GM23338 (cell line): ENCODE data around the gene MOCOS. TPM values are rescaled to one million over a fixed set of nuclear protein-coding genes. Genes with fewer than 3 reads are reported as not detected.

ENCODE experiments used
- ATAC-seq: fragments of 200-7000 bp; cut with Tn5 transposase; 3 replicates; pipeline ENCODE4 v1.9.1; 2020
- DNase-seq: peaks from one replicate; pipeline ENCODE4 v3.0.0-alpha.2; 2015; ENCODE audit warnings: low spot score
- H2AFZ ChIP-seq: fragments of 200-600 bp; sonication (generic); 2 replicates; pipeline ENCODE4 v1.8.0; 2016; ENCODE audit warnings: antibody characterized with exemption, mild to moderate bottlenecking, moderate library complexity
- H3F3A ChIP-seq: fragments of 200-600 bp; sonication (generic); replicated peaks from 2 replicates; pipeline ENCODE4 v1.8.0; 2017; ENCODE audit warnings: antibody characterized with exemption, mixed run types, low read depth
- H3K27ac ChIP-seq: fragments of 200-600 bp; sonication (generic); 2 replicates; pipeline ENCODE4 v1.6.1; 2016; ENCODE audit warnings: low read depth
- H3K27me3 ChIP-seq: fragments of 200-600 bp; sonication (generic); 2 replicates; pipeline ENCODE4 v1.8.0; 2016; ENCODE audit warnings: mild to moderate bottlenecking, mixed run types, moderate library complexity; ENCODE audit not compliant: insufficient read depth
- H3K36me3 ChIP-seq: fragments of 200-600 bp; sonication (generic); 2 replicates; pipeline ENCODE4 v1.8.0; 2016; ENCODE audit warnings: mild to moderate bottlenecking; ENCODE audit not compliant: insufficient read depth
- H3K4me1 ChIP-seq: fragments of 200-600 bp; sonication (generic); 2 replicates; pipeline ENCODE4 v1.8.0; 2016; ENCODE audit warnings: mild to moderate bottlenecking, moderate library complexity; ENCODE audit not compliant: insufficient read depth
- H3K4me2 ChIP-seq: fragments of 200-600 bp; sonication (generic); 2 replicates; pipeline ENCODE4 v1.7.1; 2017; ENCODE audit warnings: mixed run types
- H3K4me3 ChIP-seq: fragments of 200-600 bp; sonication (generic); 2 replicates; pipeline ENCODE4 v1.6.1; 2016; ENCODE audit warnings: mixed run types
- H3K79me2 ChIP-seq: fragments of 200-600 bp; sonication (generic); replicated peaks from 2 replicates; pipeline ENCODE4 v1.8.0; 2017; ENCODE audit warnings: mild to moderate bottlenecking; ENCODE audit not compliant: insufficient read depth
- H3K9me2 ChIP-seq: fragments of 200-600 bp; sonication (generic); 2 replicates; pipeline ENCODE4 v1.8.0; 2017; ENCODE audit not compliant: insufficient read depth
- H4K20me1 ChIP-seq: fragments of 200-600 bp; sonication (generic); replicated peaks from 2 replicates; pipeline ENCODE4 v1.8.0; 2017; ENCODE audit warnings: mild to moderate bottlenecking; ENCODE audit not compliant: insufficient read depth
- H3K27ac Mint-ChIP-seq: 2 replicates; pipeline ENCODE4 v1.8.0; 2020; ENCODE audit warnings: inconsistent platforms, mild to moderate bottlenecking, moderate library complexity, mixed read lengths
- H3K27me3 Mint-ChIP-seq: 3 replicates; pipeline ENCODE4 v1.8.0; 2022; ENCODE audit warnings: low read depth, mild to moderate bottlenecking, moderate library complexity, mixed read lengths, inconsistent platforms; ENCODE audit not compliant: insufficient read depth, poor library complexity
- H3K36me3 Mint-ChIP-seq: 3 replicates; pipeline ENCODE4 v1.8.0; 2021; ENCODE audit warnings: low read depth, mild to moderate bottlenecking, inconsistent platforms, moderate library complexity, mixed read lengths
- H3K4me1 Mint-ChIP-seq: 3 replicates; pipeline ENCODE4 v1.8.0; 2020; ENCODE audit warnings: mild to moderate bottlenecking, inconsistent platforms, mixed read lengths
- H3K4me3 Mint-ChIP-seq: 3 replicates; pipeline ENCODE4 v1.8.0; 2021; ENCODE audit warnings: moderate library complexity, mild to moderate bottlenecking, inconsistent platforms, mixed read lengths
- H3K9me3 Mint-ChIP-seq: 3 replicates; pipeline ENCODE4 v1.8.0; 2020; ENCODE audit warnings: moderate library complexity, mild to moderate bottlenecking, inconsistent platforms, mixed read lengths
- CTCF ChIP-seq, 2 experiments: fragments of 200-600 bp in 1 of 2; sonication (generic) in 1 of 2; conservative IDR thresholded peaks; 2 replicates each; pipeline versions ENCODE4 v1.5.1 to v1.6.1; 2016 to 2017; ENCODE audit warnings: antibody characterized with exemption in 2 of 2, low read depth in 2 of 2, mild to moderate bottlenecking in 2 of 2, moderate library complexity in 1 of 2
- ETS1 ChIP-seq: IDR thresholded peaks from 2 replicates; pipeline ENCODE4 v1.6.1; 2016; ENCODE audit warnings: antibody characterized with exemption
- EZH2phosphoT487 ChIP-seq: fragments of 200-600 bp; sonication (generic); IDR thresholded peaks from one replicate; pipeline ENCODE4 v1.8.1; 2018; ENCODE audit warnings: antibody characterized with exemption; ENCODE audit not compliant: unreplicated experiment
- JUNB ChIP-seq: IDR thresholded peaks from one replicate; pipeline ENCODE4 v1.6.1; 2016; ENCODE audit warnings: antibody characterized with exemption; ENCODE audit not compliant: unreplicated experiment
- NANOG ChIP-seq: IDR thresholded peaks from 2 replicates; pipeline ENCODE4 v1.6.1; 2016; ENCODE audit warnings: antibody characterized with exemption, borderline replicate concordance
- POLR2AphosphoS5 ChIP-seq: IDR thresholded peaks from 2 replicates; pipeline ENCODE4 v1.6.1; 2016; ENCODE audit warnings: antibody characterized with exemption, low read depth
- ZNF114 ChIP-seq: fragments of 250-450 bp; sonication (Bioruptor Pico); IDR thresholded peaks from 2 replicates; pipeline ENCODE4 v1.5.0; 2020; ENCODE audit warnings: mild to moderate bottlenecking, moderate library complexity
- ZNF331 ChIP-seq: fragments of 250-450 bp; sonication (Bioruptor Pico); IDR thresholded peaks from 2 replicates; pipeline ENCODE4 v1.5.0; 2020; ENCODE audit warnings: low read depth, mild to moderate bottlenecking, moderate library complexity
- ZNF462 ChIP-seq: fragments of 250-450 bp; sonication (Bioruptor Pico); IDR thresholded peaks from 2 replicates; pipeline ENCODE4 v1.5.0; 2020; ENCODE audit warnings: mild to moderate bottlenecking, moderate library complexity
- polyA plus RNA-seq: library from polyadenylated mRNA; unstranded; fragments of >200 nt; fragmentation: Nextera tagmentation; extraction: Ambion mirVana; gene quantifications from 2 replicates; pipeline ENCODE4 v1.2.1, GENCODE V29; 2016
- total RNA-seq: library from RNA; depleted of rRNA; stranded (reverse); fragments of >200 nt; shearing (Covaris generic); gene quantifications from 2 replicates; pipeline ENCODE4 v1.2.3, GENCODE V29; 2014

MOCOS gene
- total and polyA plus RNA-seq, 2 experiments from 2014 or later, result 3.9 to 7.2 TPM

GRCh38 chr18:36262971-36263370 is 75.7 kb downstream of the MOCOS start:
- Histone ChIP-seq H3F3A (no peaks in the 10 kb centered on the region), H2AFZ (no peak overlapping the region), H3K4me2 (no peak overlapping the region), H3K27me3 (no peaks in the 10 kb centered on the region), H3K4me3 (no peak overlapping the region), H3K27ac (no peak overlapping the region), H4K20me1 (0 out of 2 replicates have a peak, but pooled peaks cover 3% of the 10 kb centered on the region), H3K79me2 (no peaks in the 10 kb centered on the region), H3K9me2 (no peaks in the 10 kb centered on the region), H3K4me1 (no peaks in the 10 kb centered on the region; the same call in 1 of the 2 replicates), H3K36me3 (no peaks in the 10 kb centered on the region)
- H3K27ac Mint-ChIP-seq, result no peak overlapping the region
- ATAC-seq (no peak), DNase-seq (no peak)
- no peak overlapping the region for H3K4me3 Mint-ChIP-seq
- peaks cover 19% of the 10 kb centered on the region for H3K4me1 Mint-ChIP-seq
- TF ChIP-seq NANOG, result no peak
- H3K27me3 Mint-ChIP-seq, result peaks cover 2% of the 10 kb centered on the region
- H3K9me3 Mint-ChIP-seq, result no peaks in the 10 kb centered on the region
- peaks cover 6% of the 10 kb centered on the region; the same call in 1 of the 3 replicates for H3K36me3 Mint-ChIP-seq

- no peak overlapping the region for H3K4me3 Mint-ChIP-seq
- H2AFZ ChIP-seq, result no peak overlapping the region
- no peak overlapping the region for H3K27ac Mint-ChIP-seq
- no peak overlapping the region for H3K4me3 ChIP-seq
- TF ChIP-seq EZH2phosphoT487 (no peak), ZNF462 (CRISPR knock-in tag) (no peak), CTCF (conservative IDR thresholded peaks at IDR 0.05; ENCODE audit: low read depth in 2 of 2) (no peak), ZNF331 (CRISPR knock-in tag) (no peak), NANOG (no peak), POLR2AphosphoS5 (no peak), ETS1 (no peak), ZNF114 (no peak), JUNB (no peak)
- H3K36me3 ChIP-seq, result no peaks in the 10 kb centered on the region
- peaks cover 3% of the 10 kb centered on the region; the same call in 1 of the 3 replicates for H3K36me3 Mint-ChIP-seq
- no peaks in the 10 kb centered on the region for H3K9me3 Mint-ChIP-seq
- H3K27me3 ChIP-seq, result no peaks in the 10 kb centered on the region
- no peaks in the 10 kb centered on the region for H3F3A ChIP-seq
- DNase-seq, result no peak
- H3K27ac ChIP-seq, result 0 out of 2 replicates have a peak overlapping the region, but pooled peaks have one; percentile 19
- H3K4me1 ChIP-seq, result no peaks in the 10 kb centered on the region; the same call in 1 of the 2 replicates
- peaks cover 20% of the 10 kb centered on the region for H3K4me1 Mint-ChIP-seq
- 0 out of 2 replicates have a peak, but pooled peaks cover 3% of the 10 kb centered on the region for H4K20me1 ChIP-seq
- no peak overlapping the region for H3K4me2 ChIP-seq
- H3K9me2 ChIP-seq, result no peaks in the 10 kb centered on the region
- no peak; the same call in 2 of the 3 replicates for ATAC-seq
- no peaks in the 10 kb centered on the region for H3K79me2 ChIP-seq
- peaks cover 2% of the 10 kb centered on the region for H3K27me3 Mint-ChIP-seq
Observed at GRCh38 chr18:36264283-36264682, 77.0 kb downstream of the MOCOS start.
